Neutrophil (primary cell): Measurements from ENCODE around the gene ARAP1.

Source experiments
- H3K27ac ChIP-seq: fragments of 200-600 bp; sonication (generic); 2 replicates; pipeline ENCODE4 v1.5.1; 2016; ENCODE audit warnings: mild to moderate bottlenecking, moderate library complexity
- H3K27me3 ChIP-seq: fragments of 200-600 bp; sonication (generic); 2 replicates; pipeline ENCODE4 v1.6.0; 2016; ENCODE audit warnings: mild to moderate bottlenecking
- H3K36me3 ChIP-seq: fragments of 200-600 bp; sonication (generic); 2 replicates; pipeline ENCODE4 v1.5.1; 2017
- H3K4me1 ChIP-seq, 2 experiments: fragments of 200-600 bp in 1 of 2; sonication (generic) in 1 of 2; 1 replicate in 1 of 2; 2 replicates in 1 of 2; pipeline versions ENCODE4 v1.5.1 to v1.6.1; 2013 to 2016; ENCODE audit warnings: low read depth in 1 of 2, low read length in 1 of 2, mild to moderate bottlenecking in 1 of 2, moderate library complexity in 1 of 2; ENCODE audit not compliant: control insufficient read depth in 1 of 2, insufficient read depth in 1 of 2
- H3K4me3 ChIP-seq, 2 experiments: fragments of 200-600 bp in 1 of 2; sonication (generic) in 1 of 2; 1 replicate in 1 of 2; 2 replicates in 1 of 2; pipeline ENCODE4 v1.5.1; 2013 to 2016; ENCODE audit warnings: low read depth in 1 of 2, low read length in 1 of 2, mild to moderate bottlenecking in 1 of 2, moderate library complexity in 1 of 2
- H3K9me3 ChIP-seq: fragments of 200-600 bp; sonication (generic); 2 replicates; pipeline ENCODE4 v1.5.1; 2016
- TF ChIP-seq, protein P1 (sequence below): fragments of 200-600 bp; sonication (generic); IDR thresholded peaks from 2 replicates; pipeline ENCODE4 v1.5.1; 2016; ENCODE audit warnings: antibody characterized with exemption

ARAP1 gene

DNA sequence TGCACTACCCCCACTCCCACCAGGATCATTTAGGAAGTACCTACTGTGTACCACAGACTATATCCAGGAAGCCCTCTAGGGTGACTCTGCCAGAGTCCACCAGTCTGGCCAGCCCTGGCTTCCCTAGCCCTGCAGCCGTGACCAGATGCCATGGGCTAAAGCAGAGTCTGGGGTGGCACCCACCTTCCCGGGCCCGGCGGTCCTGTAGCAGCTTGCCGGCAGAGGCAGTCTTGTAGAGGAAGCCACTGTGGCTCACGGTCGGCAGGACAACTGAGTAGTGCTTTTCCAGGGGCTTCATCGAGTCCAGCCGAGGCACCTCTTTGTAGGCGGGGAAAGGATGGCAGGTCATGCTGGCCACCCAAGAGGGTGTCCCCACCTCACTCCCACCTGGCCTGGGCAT is 50.7 kb downstream of the ARAP1 start:
- Histone ChIP-seq H3K36me3 (peaks cover 100% of the 10 kb centered on the region), H3K27me3 (no peaks in the 10 kb centered on the region), H3K4me1 (no peaks in the 10 kb centered on the region), H3K4me3 (no peak overlapping the region), H3K9me3 (no peaks in the 10 kb centered on the region), H3K27ac (no peak overlapping the region)
- TF ChIP-seq, protein P1, sequence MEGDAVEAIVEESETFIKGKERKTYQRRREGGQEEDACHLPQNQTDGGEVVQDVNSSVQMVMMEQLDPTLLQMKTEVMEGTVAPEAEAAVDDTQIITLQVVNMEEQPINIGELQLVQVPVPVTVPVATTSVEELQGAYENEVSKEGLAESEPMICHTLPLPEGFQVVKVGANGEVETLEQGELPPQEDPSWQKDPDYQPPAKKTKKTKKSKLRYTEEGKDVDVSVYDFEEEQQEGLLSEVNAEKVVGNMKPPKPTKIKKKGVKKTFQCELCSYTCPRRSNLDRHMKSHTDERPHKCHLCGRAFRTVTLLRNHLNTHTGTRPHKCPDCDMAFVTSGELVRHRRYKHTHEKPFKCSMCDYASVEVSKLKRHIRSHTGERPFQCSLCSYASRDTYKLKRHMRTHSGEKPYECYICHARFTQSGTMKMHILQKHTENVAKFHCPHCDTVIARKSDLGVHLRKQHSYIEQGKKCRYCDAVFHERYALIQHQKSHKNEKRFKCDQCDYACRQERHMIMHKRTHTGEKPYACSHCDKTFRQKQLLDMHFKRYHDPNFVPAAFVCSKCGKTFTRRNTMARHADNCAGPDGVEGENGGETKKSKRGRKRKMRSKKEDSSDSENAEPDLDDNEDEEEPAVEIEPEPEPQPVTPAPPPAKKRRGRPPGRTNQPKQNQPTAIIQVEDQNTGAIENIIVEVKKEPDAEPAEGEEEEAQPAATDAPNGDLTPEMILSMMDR = no peak

GRCh38 chr11:72700146-72700545 is 52.1 kb downstream of the ARAP1 start:
- Histone ChIP-seq H3K36me3 (peaks cover 100% of the 10 kb centered on the region), H3K4me3 (no peak overlapping the region), H3K4me1 (no peaks in the 10 kb centered on the region), H3K27me3 (no peaks in the 10 kb centered on the region), H3K9me3 (no peaks in the 10 kb centered on the region), H3K27ac (no peak overlapping the region)
- TF ChIP-seq, protein P1 = no peak

DNA sequence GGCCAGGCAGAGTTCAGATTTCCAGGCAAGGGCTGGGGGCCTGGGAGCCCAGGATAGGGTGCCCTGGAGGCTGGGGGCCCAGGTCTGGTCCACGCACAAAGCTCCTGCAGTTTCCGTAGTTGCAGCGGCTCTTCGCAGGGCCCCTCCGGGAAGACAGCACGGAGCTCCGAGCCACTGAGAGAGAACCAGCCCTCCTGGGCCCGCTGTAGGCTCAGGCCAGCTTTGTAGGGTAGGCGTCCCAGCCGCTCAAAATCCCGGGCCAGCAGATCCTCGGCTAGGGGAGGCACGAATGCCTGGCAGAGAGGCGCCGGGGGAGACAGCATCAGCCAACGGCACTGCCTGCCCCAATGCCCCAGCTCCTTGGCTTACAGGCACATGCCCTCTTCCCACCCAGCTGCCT is 54.4 kb downstream of the ARAP1 start:
- H3K27me3 ChIP-seq = no peaks in the 10 kb centered on the region
- H3K36me3 ChIP-seq = peaks cover 100% of the 10 kb centered on the region
- H3K9me3 ChIP-seq = peaks cover 8% of the 10 kb centered on the region
- H3K4me1 ChIP-seq = no peaks in the 10 kb centered on the region
- H3K4me3 ChIP-seq = no peak overlapping the region
- H3K27ac ChIP-seq = no peak overlapping the region
- TF ChIP-seq, protein P1 = no peak

- peaks cover 8% of the 10 kb centered on the region for H3K9me3 ChIP-seq
- H3K4me3 ChIP-seq = no peak overlapping the region
- H3K27me3 ChIP-seq = no peaks in the 10 kb centered on the region
- no peaks in the 10 kb centered on the region for H3K4me1 ChIP-seq
- H3K27ac ChIP-seq = no peak overlapping the region
- peaks cover 100% of the 10 kb centered on the region for H3K36me3 ChIP-seq
- TF ChIP-seq, protein P1 = no peak
These were observed 55.1 kb downstream of the ARAP1 start for GRCh38 chr11:72696866-72697700.

DNA sequence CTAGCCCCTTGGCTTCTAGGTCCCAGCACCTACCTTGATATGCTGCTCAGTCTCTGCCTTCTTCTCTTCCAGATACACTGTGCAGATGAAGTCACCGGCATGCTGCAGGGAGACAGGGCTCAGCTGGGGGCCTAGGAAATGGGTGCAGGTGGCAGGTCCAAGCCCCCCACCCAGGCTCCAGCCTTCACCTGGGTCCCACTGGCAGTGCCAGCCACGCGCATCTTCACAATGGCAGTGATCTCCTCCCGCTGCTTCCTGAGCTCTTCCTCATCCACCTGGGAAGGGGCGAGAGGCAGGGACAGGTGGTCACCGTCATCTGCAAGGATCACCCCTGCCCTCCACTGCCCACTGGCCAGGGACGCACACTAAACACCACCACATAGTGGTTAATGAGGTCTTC is 56.9 kb downstream of the ARAP1 start:
- Histone ChIP-seq H3K27me3 (no peaks in the 10 kb centered on the region), H3K36me3 (peaks cover 100% of the 10 kb centered on the region), H3K27ac (no peak overlapping the region), H3K4me3 (no peak overlapping the region), H3K4me1 (no peaks in the 10 kb centered on the region), H3K9me3 (peaks cover 8% of the 10 kb centered on the region)
- TF ChIP-seq, protein P1 = no peak
